GM19351 (cell line): ENCODE data around the gene C3orf18.

Experiments
- ATAC-seq: cut with Tn5 transposase; IDR thresholded peaks from one replicate; pipeline ENCODE4 v1.9.1; 2021; ENCODE audit warnings: mild to moderate bottlenecking, moderate library complexity; ENCODE audit not compliant: unreplicated experiment

The C3orf18 gene

GRCh38 chr3:50551681-50552435 lies 15.7 kb downstream of the C3orf18 start:
- ATAC-seq, result no peak

DNA sequence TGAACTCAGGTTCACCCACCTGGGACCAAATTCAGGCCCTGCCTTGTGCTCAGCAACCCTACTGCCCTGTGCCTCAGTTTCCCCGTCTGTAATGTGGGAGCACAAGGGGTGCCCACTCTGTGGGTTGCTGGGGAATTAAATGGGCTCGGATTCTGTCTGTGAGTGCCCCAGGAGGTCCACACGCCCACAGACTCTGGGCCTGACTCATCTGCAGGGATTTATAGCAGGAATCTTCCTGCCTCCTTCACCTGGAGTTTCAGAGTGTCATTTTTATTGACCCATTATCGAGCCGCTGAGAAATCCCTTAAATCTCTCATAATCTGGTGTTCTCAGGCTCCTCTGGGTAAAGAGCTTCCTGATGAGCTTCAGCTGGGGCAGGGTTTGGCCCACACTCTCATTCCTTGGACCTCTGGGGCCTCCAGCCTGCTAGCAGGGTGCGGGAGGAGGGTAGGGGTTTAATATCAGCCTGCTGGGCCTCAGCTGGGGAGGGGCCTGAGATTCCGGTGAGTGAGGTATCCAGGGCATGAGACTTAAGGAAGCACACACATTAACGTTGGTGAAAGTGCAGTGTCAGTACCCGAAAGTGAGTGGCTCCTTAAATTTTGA lies 16.4 kb downstream of the C3orf18 start:
- no peak for ATAC-seq

- no peak for ATAC-seq
Observed at GRCh38 chr3:50550079-50550736, 17.3 kb downstream of the C3orf18 start.

GRCh38 chr3:50549226-50549625 lies 18.3 kb downstream of the C3orf18 start:
- no peak for ATAC-seq

GRCh38 chr3:50545781-50546180 lies 21.8 kb downstream of the C3orf18 start:
- ATAC-seq, result no peak

DNA sequence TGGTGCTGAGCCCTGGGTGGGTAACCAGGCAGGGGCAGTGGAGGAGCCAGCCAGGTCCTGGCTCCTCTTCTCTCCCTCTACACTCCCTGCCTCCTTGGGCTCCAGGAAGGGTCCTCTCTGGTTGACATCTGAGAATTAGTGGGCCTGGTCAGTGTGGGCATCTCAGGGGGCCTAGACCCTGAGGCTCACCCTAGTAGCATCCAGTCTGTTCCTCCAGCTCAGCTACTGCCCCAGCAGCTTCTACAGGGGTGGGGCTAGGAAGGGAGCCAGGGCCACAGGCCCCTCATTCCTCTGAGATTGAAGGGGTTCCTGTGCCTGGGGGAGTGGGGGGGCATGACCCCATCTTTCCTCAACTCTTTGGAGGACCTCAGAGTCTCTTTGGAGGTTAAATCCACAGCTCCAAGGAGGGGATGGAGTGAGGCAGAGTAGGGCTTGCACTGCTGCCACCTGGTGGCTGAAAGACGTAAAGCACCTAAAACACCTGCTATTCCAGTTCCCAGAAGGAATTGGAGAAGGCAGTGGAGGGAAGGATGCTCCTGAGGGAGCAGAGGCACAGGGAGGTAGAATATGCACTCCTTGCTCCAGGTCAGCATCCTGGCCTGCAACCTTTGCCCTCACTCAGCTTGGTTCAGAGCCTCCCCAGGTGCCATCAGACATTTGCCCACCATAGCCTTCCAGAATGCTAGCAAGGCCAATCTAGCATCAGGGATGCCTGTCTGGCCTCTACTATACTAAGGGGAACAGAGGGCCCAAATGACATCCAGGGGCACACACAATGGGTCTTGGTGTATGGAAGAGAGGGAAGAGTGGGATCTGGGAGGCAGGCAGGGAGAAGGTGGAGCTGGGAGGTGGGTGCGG lies 25.1 kb downstream of the C3orf18 start:
- ATAC-seq, result peak; percentile 56

DNA sequence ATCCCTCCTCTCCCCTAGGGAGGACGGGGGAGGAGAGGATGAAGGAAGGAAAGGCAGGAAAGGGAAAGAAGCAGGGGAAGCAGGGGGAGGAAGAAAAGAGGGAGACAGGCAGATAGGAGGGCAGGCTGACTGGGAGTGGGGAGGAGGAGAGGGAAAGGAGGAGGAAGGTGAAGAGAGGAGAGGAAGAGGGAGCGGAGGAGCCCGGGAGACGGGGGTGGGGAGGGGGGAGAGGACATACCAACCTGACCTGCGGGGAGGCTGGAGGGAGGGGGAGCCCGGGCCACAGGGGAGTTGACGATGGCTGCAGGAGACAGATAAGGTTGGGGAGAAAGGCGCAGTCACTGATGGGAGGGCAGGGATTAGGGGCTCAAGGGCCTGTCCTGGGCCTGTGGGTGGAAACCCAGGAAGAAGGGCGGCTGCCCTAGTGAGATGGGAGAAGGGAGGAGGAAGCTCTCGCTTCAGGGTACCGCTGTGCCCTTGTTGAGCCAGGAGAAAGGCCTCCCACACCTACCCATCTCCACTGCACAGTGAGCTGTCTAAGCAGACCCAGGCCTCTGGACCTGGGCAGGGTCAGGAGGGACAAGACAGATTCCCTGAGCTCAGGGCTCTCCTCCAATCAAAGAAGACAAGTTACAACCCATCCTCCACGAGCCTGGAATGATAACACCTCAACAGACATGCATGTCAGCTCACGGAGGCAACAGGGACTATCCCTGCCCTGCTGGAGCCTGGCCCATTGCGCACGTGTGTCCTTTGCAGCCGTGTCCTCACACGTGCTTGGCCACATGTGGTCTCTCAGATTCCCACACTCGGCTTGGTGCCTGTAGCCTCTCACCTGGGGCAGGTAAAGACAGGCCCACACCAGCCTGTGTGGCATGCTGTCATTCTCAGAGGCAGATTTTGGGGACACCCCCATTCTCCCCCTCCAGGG lies 27.9 kb downstream of the C3orf18 start:
- ATAC-seq, result no peak

GRCh38 chr3:50537421-50538129 lies 30.0 kb downstream of the C3orf18 start:
- ATAC-seq, result no peak

GRCh38 chr3:50536471-50537180 lies 30.9 kb downstream of the C3orf18 start:
- ATAC-seq, result no peak

GRCh38 chr3:50534681-50535330 lies 32.7 kb downstream of the C3orf18 start:
- no peak for ATAC-seq

DNA sequence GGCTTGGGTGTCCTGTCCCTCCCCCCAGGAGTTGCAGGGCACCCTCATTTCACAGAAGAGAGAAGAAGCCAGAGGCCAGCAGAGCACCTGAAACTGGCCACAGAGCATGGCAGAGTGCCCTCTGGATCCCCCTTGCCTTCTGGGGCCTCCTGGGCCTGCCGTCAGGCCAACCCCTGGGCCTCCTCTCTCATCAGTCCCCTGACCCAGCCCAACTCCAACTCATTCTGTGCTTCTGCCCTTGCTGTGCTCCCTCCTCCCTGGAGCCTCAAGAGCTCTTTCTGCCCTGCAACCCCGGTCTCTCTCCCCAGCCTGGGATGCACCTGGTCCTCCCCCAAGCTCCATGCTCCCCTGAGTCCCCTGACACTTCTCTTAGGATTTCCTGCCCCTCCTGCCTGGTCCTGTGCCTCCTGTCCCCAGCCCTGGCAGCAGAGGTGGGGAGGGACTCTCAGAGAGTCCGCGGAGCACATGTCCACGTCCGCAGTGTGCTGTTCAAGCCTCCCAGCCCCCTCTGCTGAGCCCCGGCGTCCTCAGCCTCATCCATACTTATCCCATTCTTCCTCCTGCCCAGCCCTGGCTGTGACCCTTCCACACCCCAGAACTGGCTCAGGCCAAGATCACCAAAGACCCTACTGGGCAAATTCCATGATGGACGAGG lies 33.6 kb downstream of the C3orf18 start:
- ATAC-seq, result no peak

GRCh38 chr3:50533316-50533715 lies 34.2 kb downstream of the C3orf18 start:
- no peak for ATAC-seq

- ATAC-seq, result no peak
Observed at GRCh38 chr3:50532062-50532705, 35.4 kb downstream of the C3orf18 start.

- ATAC-seq, result no peak
Observed at GRCh38 chr3:50531201-50531600, 36.3 kb downstream of the C3orf18 start.

DNA sequence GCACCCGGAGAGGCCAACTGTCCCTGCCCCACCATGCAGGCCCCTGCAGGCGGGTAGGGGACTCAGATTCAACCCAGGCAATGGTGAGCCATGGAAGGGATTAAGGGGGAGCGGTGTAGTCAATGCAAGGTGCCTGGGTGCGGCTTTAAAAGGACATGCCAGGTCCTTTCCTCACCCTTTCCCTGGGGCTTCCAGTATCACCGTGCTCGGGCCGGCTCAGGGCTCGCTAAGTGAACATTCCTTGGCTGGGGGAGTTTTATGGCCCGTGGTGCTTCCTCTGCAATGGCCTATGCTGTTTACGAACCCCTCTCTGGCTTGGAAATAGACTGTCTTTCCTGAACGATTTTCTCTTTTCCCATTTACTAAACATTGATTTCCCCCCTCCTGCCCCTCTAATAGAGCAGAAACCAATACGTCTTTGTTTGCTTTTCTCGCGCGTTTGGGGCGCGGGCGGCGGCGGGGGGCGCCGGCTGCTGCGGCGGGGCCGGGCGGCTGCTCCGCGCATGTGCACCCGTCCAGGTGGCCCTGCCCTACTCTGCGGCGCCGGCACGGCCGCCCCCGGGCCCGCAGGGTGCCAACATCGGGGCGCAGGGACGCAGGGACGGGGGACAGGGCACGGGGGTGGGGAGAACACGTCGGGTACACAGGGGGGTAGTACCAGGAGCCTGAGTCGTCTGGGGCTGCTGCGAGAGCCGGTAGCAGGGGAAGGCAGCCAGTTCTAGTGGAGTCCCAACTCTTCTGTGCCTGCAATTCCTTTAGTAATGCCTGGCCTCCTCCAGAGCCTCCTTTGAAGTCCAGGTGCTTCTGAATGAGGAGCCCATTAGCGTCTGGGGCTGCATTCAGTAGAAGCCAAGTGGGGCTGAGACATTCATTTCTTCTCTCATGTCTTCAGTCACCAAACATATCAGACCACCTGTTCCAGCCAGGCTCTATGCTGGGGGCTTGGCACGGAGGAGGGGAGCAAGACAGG lies 37.3 kb downstream of the C3orf18 start:
- no peak for ATAC-seq

DNA sequence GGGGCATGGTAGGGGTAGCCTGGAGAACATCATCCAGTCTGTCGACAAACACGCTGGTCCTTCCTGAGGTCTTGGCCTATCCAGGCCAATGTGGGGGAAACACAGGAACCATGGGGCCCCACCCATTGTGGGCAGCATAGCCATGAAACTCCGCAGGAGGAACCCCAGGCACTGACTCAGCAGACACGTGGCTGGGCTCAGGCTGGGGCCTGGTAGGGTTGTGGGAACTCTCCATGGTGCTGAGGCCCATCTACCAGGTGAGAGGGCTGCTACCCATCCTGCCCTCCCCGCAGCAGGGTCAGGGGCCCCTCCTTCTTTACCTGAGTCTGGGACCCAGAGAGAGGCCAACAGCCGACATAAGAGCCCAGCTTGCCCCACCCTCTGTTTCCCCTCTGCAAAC lies 41.6 kb downstream of the C3orf18 start:
- no peak for ATAC-seq
